HepG2 (cell line): ENCODE results near the gene SLC50A1. TPM values are rescaled to one million over a fixed set of nuclear protein-coding genes. Genes with fewer than 3 reads are reported as not detected.

ENCODE experiments used
- GATA4 ChIP-seq: sonication (generic); IDR thresholded peaks from 2 replicates; pipeline ENCODE4 v1.6.1; 2016; ENCODE audit warnings: antibody characterized with exemption, low read depth, borderline replicate concordance
- GMEB1 ChIP-seq: sonication (generic); formaldehyde crosslinking; IDR thresholded peaks from 2 replicates; pipeline ENCODE4 v1.5.1; 2020; ENCODE audit warnings: missing genetic modification reagents, mild to moderate bottlenecking, borderline replicate concordance
- HOXD1 ChIP-seq: sonication (generic); formaldehyde crosslinking; IDR thresholded peaks from 2 replicates; pipeline ENCODE4 v1.5.0; 2020; ENCODE audit warnings: missing genetic modification reagents
- NFAT5 ChIP-seq: sonication (generic); formaldehyde crosslinking; IDR thresholded peaks from 2 replicates; pipeline ENCODE4 v1.4.0; 2020; ENCODE audit warnings: missing genetic modification reagents
- PAXIP1 ChIP-seq: sonication (generic); formaldehyde crosslinking; conservative IDR thresholded peaks from 2 replicates; pipeline ENCODE4 v1.4.0; 2020; ENCODE audit warnings: mild to moderate bottlenecking, missing genetic modification reagents, moderate library complexity
- PRMT3 ChIP-seq: sonication (generic); formaldehyde crosslinking; IDR thresholded peaks from 2 replicates; pipeline ENCODE4 v1.8.1; 2022; ENCODE audit warnings: low read depth, mild to moderate bottlenecking, moderate library complexity, missing genetic modification reagents, borderline replicate concordance
- RNF2 ChIP-seq: fragments of 450-650 bp; conservative IDR thresholded peaks from 2 replicates; pipeline ENCODE4 v1.6.1; 2016; ENCODE audit warnings: low read depth
- XRCC5 ChIP-seq: fragments of 200-400 bp; formaldehyde crosslinking; optimal IDR thresholded peaks from 2 replicates; pipeline ENCODE3; 2017; ENCODE audit warnings: mild to moderate bottlenecking, low read length
- ZBTB26 ChIP-seq: IDR thresholded peaks from 2 replicates; pipeline ENCODE4 v1.6.1; 2016; ENCODE audit warnings: missing compliant biosample characterization, missing genetic modification reagents, borderline replicate concordance
- ZNF431 ChIP-seq: sonication (generic); formaldehyde crosslinking; IDR thresholded peaks from 2 replicates; pipeline ENCODE4 v1.9.0; 2022; ENCODE audit warnings: missing genetic modification reagents, low read depth, mild to moderate bottlenecking, borderline replicate concordance
- ZNF724P ChIP-seq: sonication (generic); formaldehyde crosslinking; IDR thresholded peaks from 2 replicates; pipeline ENCODE4 v1.8.0; 2022; ENCODE audit warnings: missing genetic modification reagents, borderline replicate concordance
- ZNF766 ChIP-seq: sonication (generic); formaldehyde crosslinking; IDR thresholded peaks from 2 replicates; pipeline ENCODE4 v1.5.0; 2020; ENCODE audit warnings: missing genetic modification reagents, borderline replicate concordance
- ZNF883 ChIP-seq: sonication (generic); formaldehyde crosslinking; IDR thresholded peaks from 2 replicates; pipeline ENCODE4 v1.5.1; 2020; ENCODE audit warnings: mild to moderate bottlenecking, missing genetic modification reagents; ENCODE audit errors: not compliant biosample characterization
- ZNF891 ChIP-seq: sonication (generic); formaldehyde crosslinking; IDR thresholded peaks from 2 replicates; pipeline ENCODE4 v1.5.0; 2020; ENCODE audit warnings: mild to moderate bottlenecking, missing genetic modification reagents
- ZUFSP ChIP-seq: sonication (generic); formaldehyde crosslinking; IDR thresholded peaks from 2 replicates; pipeline ENCODE4 v1.9.0; 2021; ENCODE audit warnings: missing genetic modification reagents, mild to moderate bottlenecking, borderline replicate concordance
- polyA plus RNA-seq, 8 experiments: library from polyadenylated mRNA; depleted of rRNA in 3 of 8; stranded (reverse) in 7 of 8; unstranded in 1 of 8; fragments of >200 nt; fragmentation: Illumina TruSeq in 4 of 8; extraction: Trizol in 4 of 8; gene quantifications; 2 replicates each; pipeline versions ENCODE4 v1.2.1 to v1.2.3, GENCODE V29; 2011 to 2016; ENCODE audit warnings: low read depth in 4 of 8, missing spikeins in 1 of 8, mixed read lengths in 1 of 8; ENCODE audit not compliant: insufficient read depth in 1 of 8
- total RNA-seq, 5 experiments: library from RNA; depleted of rRNA; stranded (reverse); fragments of >200 nt; fragmentation: Illumina TruSeq; extraction: Trizol; gene quantifications; 2 replicates each; pipeline ENCODE4 v1.2.3, GENCODE V29; 2016; ENCODE audit warnings: low read depth in 1 of 5

Gene SLC50A1
- total and polyA plus RNA-seq, 2 of the 13 experiments (the other 11 are each of a cell fraction or from before 2014, with no cell fraction given): 22.5 to 46.8 TPM

GRCh38 chr1:155178441-155179111 lies 42.9 kb downstream of the SLC50A1 start (continued):
- TF ChIP-seq GMEB1 (CRISPR knock-in tag) (no peak), ZNF724P (CRISPR knock-in tag) (no peak), PRMT3 (CRISPR knock-in tag) (no peak), ZNF891 (CRISPR knock-in tag) (no peak), XRCC5 (no peak), NFAT5 (CRISPR knock-in tag) (no peak), ZNF883 (no peak), RNF2 (no peak), ZNF766 (CRISPR knock-in tag) (no peak), ZUFSP (CRISPR knock-in tag) (no peak), ZNF431 (CRISPR knock-in tag) (no peak), ZBTB26 (CRISPR knock-in tag) (no peak), PAXIP1 (CRISPR knock-in tag) (peak; percentile 69), HOXD1 (CRISPR knock-in tag) (no peak), GATA4 (no peak)
